ENCODE data around the gene SNX3. TPM values are rescaled to one million over a fixed set of nuclear protein-coding genes. Genes with fewer than 3 reads are reported as not detected.

The SNX3 gene
- total and polyA plus RNA-seq, 10 donors = 132 to 236 (median 170) TPM

- DNase-seq = no peak
- TF ChIP-seq POLR2AphosphoS5 (IDR thresholded peaks at IDR 0.05) = no peak
- no peak for TF ChIP-seq POLR2A (IDR thresholded peaks at IDR 0.05)
- no peak for TF ChIP-seq CTCF (IDR thresholded peaks at IDR 0.05 in 8 of 11, conservative IDR thresholded peaks at IDR 0.05 in 3 of 11)
- H3K4me1 ChIP-seq = peaks cover 0 to 61% (median 18%) of the 10 kb centered on the region in 6 donors
- no peak overlapping the region for H3K4me3 ChIP-seq
- no peaks in the 10 kb centered on the region for H3K27me3 ChIP-seq (replicated peaks in 1 of 7)
- intact Hi-C loops (cut with DNase I; ENCODE audit: low total_unique reads) = no loop called here
- peaks cover 0 to 22% (median 12%) of the 10 kb centered on the region in 8 donors for H3K9me3 ChIP-seq
- no peak overlapping the region for H3K27ac ChIP-seq
- H3K36me3 ChIP-seq = peaks cover 0 to 72% (median 13%) of the 10 kb centered on the region in 6 donors
- WGBS, 5 donors = 87 to 100% (median 98%) methylated on average over 2 of the region's 2 CpGs
Measured at GRCh38 chr6:108243836-108244235, 17.0 kb downstream of the SNX3 start.

DNA sequence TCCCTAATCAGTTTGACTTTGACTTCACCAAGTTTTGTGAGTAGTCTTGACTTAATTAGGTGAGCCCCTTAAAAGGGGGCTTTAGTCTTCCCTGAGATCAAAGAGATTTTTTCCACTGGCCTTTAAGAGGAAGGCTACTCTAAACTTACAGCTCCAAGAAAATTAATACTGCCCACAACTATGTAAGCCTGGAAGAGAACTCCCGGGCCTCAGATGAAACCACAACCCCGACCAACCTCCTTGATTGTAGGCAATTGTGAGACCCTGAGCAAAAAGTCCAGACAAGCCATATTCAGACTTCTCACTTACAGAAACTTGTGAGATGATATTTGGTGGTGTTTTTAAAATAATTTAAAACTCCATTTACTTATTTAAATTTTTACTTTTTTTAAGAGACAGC is 18.1 kb downstream of the SNX3 start:
- TF ChIP-seq POLR2AphosphoS5 (IDR thresholded peaks at IDR 0.05) = no peak
- no peak for TF ChIP-seq CTCF (IDR thresholded peaks at IDR 0.05 in 8 of 11, conservative IDR thresholded peaks at IDR 0.05 in 3 of 11)
- no peak for TF ChIP-seq POLR2A (IDR thresholded peaks at IDR 0.05)
- WGBS, 5 donors = 93 to 97% (median 94%) methylated on average over 2 of the region's 2 CpGs
- no peaks in the 10 kb centered on the region for H3K27me3 ChIP-seq (replicated peaks in 1 of 7)

GRCh38 chr6:108242259-108242658 is 18.6 kb downstream of the SNX3 start:
- no peak overlapping the region for H3K4me3 ChIP-seq
- intact Hi-C loops (cut with DNase I; ENCODE audit: low total_unique reads) = no loop called here
- WGBS, 5 donors = 93 to 98% (median 96%) methylated on average over 2 of the region's 2 CpGs
- TF ChIP-seq POLR2A (IDR thresholded peaks at IDR 0.05) (no peak), POLR2AphosphoS5 (IDR thresholded peaks at IDR 0.05) (no peak), CTCF (IDR thresholded peaks at IDR 0.05 in 8 of 11, conservative IDR thresholded peaks at IDR 0.05 in 3 of 11) (no peak)
- peaks cover 0 to 47% (median 3%) of the 10 kb centered on the region in 6 donors for H3K4me1 ChIP-seq
- no peak overlapping the region for H3K27ac ChIP-seq
- no peak for DNase-seq
- H3K36me3 ChIP-seq = peaks cover 0 to 84% (median 18%) of the 10 kb centered on the region in 6 donors
- H3K9me3 ChIP-seq = peaks cover 0 to 22% (median 12%) of the 10 kb centered on the region in 8 donors
- H3K27me3 ChIP-seq (replicated peaks in 1 of 7) = no peaks in the 10 kb centered on the region

More for the DNA sequence above, 18.1 kb downstream of the SNX3 start:
- Histone ChIP-seq H3K9me3 (peaks cover 0 to 22% (median 12%) of the 10 kb centered on the region in 8 donors), H3K27ac (no peak overlapping the region), H3K36me3 (peaks cover 0 to 80% (median 16%) of the 10 kb centered on the region in 6 donors), H3K4me3 (no peak overlapping the region), H3K4me1 (peaks cover 0 to 52% (median 8%) of the 10 kb centered on the region in 6 donors)
- DNase-seq = no peak
- intact Hi-C loops (cut with DNase I; ENCODE audit: low total_unique reads) = no loop called here

- Histone ChIP-seq H3K27ac (no peak overlapping the region), H3K9me3 (peaks cover 0 to 14% (median 8%) of the 10 kb centered on the region in 8 donors), H3K27me3 (replicated peaks in 1 of 7) (no peaks in the 10 kb centered on the region), H3K36me3 (peaks cover 0 to 96% (median 14%) of the 10 kb centered on the region in 6 donors), H3K4me1 (peaks cover 0 to 51% (median 0%) of the 10 kb centered on the region in 6 donors), H3K4me3 (no peak overlapping the region)
- TF ChIP-seq POLR2AphosphoS5 (IDR thresholded peaks at IDR 0.05) (no peak), CTCF (IDR thresholded peaks at IDR 0.05 in 8 of 11, conservative IDR thresholded peaks at IDR 0.05 in 3 of 11) (no peak), POLR2A (IDR thresholded peaks at IDR 0.05) (no peak)
- DNase-seq = no peak
- WGBS, 5 donors = 95 to 99% (median 99%) methylated on average over 4 of the region's 4 CpGs
- intact Hi-C loops (cut with DNase I; ENCODE audit: low total_unique reads) = no loop called here
Measured at GRCh38 chr6:108238322-108238721, 22.5 kb downstream of the SNX3 start.
